GM11168 (cell line): Measurements from ENCODE around the gene WDR91.
"Not testable (repeated sequence)": the region's sequence is repeated elsewhere in the genome, so short reads cannot be mapped to it uniquely, and the experiment has no call there.

Experiments
- in situ Hi-C: fragments of 300-500 bp; cut with MboI; formaldehyde crosslinking; loops from one replicate; pipeline ENCODE4 v1.12.0; 2022; ENCODE audit warnings: low sequenced_read_pairs; ENCODE audit not compliant: unreplicated experiment

The WDR91 gene

GRCh38 chr7:135234727-135235126, 23.4 kb upstream of the WDR91 start:
- in situ Hi-C loops = no loop called here

- in situ Hi-C loops = not testable (repeated sequence)
These were observed 22.8 kb upstream of the WDR91 start for GRCh38 chr7:135234095-135234494.

- in situ Hi-C loops = no loop called here
These were observed 22.2 kb upstream of the WDR91 start, which contains the start of gene STRA8 for GRCh38 chr7:135233570-135233969. STRA8 (plus strand) TSS chr7:135233838; CDS start chr7:135240525, 6,687 bp downstream.

- in situ Hi-C loops = no loop called here
These were observed 21.4 kb upstream of the WDR91 start for GRCh38 chr7:135232720-135233119.

- in situ Hi-C loops = no loop called here
These were observed 20.8 kb upstream of the WDR91 start for GRCh38 chr7:135232087-135232486.

- in situ Hi-C loops = no loop called here
These were observed 20.4 kb upstream of the WDR91 start for GRCh38 chr7:135231686-135232085.

- in situ Hi-C loops = no loop called here
These were observed 12.7 kb upstream of the WDR91 start for GRCh38 chr7:135224027-135224426.

GRCh38 chr7:135217645-135218509, 6.6 kb upstream of the WDR91 start:
- in situ Hi-C loops = no loop called here

GRCh38 chr7:135215698-135216097, 4.4 kb upstream of the WDR91 start:
- in situ Hi-C loops = no loop called here

GRCh38 chr7:135215180-135215579, 3.9 kb upstream of the WDR91 start:
- in situ Hi-C loops = no loop called here

- in situ Hi-C loops = no loop called here
These were observed 2.5 kb upstream of the WDR91 start for GRCh38 chr7:135213831-135214230.

- in situ Hi-C loops = not testable (repeated sequence)
These were observed 790 bp upstream of the WDR91 start for GRCh38 chr7:135211946-135212685.

GRCh38 chr7:135210888-135211178, 493 bp downstream of the WDR91 start:
- in situ Hi-C loops = no loop called here

GRCh38 chr7:135209225-135209834, 2.0 kb downstream of the WDR91 start:
- in situ Hi-C loops = no loop called here

- in situ Hi-C loops = no loop called here
These were observed 3.1 kb downstream of the WDR91 start for GRCh38 chr7:135208102-135208793.

GRCh38 chr7:135207406-135208101, 3.8 kb downstream of the WDR91 start:
- in situ Hi-C loops = no loop called here

- in situ Hi-C loops = no loop called here
These were observed 4.4 kb downstream of the WDR91 start for GRCh38 chr7:135206941-135207391.

GRCh38 chr7:135205850-135206249, 5.5 kb downstream of the WDR91 start:
- in situ Hi-C loops = no loop called here

- in situ Hi-C loops = no loop called here
These were observed 6.5 kb downstream of the WDR91 start for GRCh38 chr7:135204876-135205275.

GRCh38 chr7:135204341-135204749, 7.0 kb downstream of the WDR91 start:
- in situ Hi-C loops = no loop called here
